ENCODE measurements around the gene SLC41A2.

- TF ChIP-seq PATZ1 (CRISPR knock-in tag; IDR thresholded peaks at IDR 0.05; ENCODE audit: borderline replicate concordance), result no peak
- no peak for TF ChIP-seq ZFP30 (CRISPR knock-in tag; IDR thresholded peaks at IDR 0.05)
- TF ChIP-seq CREB5 (CRISPR knock-in tag; IDR thresholded peaks at IDR 0.05; ENCODE audit: low read depth), result no peak
- no peak for TF ChIP-seq GLIS3 (CRISPR knock-in tag; IDR thresholded peaks at IDR 0.05)
- TF ChIP-seq ZNF8 (CRISPR knock-in tag; IDR thresholded peaks at IDR 0.05), result no peak
- TF ChIP-seq ZFP3 (CRISPR knock-in tag; IDR thresholded peaks at IDR 0.05), result no peak
- TF ChIP-seq ZNF565 (CRISPR knock-in tag; conservative IDR thresholded peaks at IDR 0.05; ENCODE audit: low read depth), result no peak
- TF ChIP-seq RARB (CRISPR knock-in tag; IDR thresholded peaks at IDR 0.05), result no peak
- no peak for TF ChIP-seq CSRNP3 (CRISPR knock-in tag; IDR thresholded peaks at IDR 0.05)
- no peak for TF ChIP-seq ARNTL (CRISPR knock-in tag; IDR thresholded peaks at IDR 0.05; ENCODE audit: borderline replicate concordance, low read depth)
These were observed 28.1 kb downstream of the SLC41A2 start for GRCh38 chr12:104929977-104930376.

Data from SK-N-SH treated with all-trans-retinoic acid at 6 μM for 48 hours (cell line).